Measurements from ENCODE around the gene SORCS2.

SORCS2 gene

DNA sequence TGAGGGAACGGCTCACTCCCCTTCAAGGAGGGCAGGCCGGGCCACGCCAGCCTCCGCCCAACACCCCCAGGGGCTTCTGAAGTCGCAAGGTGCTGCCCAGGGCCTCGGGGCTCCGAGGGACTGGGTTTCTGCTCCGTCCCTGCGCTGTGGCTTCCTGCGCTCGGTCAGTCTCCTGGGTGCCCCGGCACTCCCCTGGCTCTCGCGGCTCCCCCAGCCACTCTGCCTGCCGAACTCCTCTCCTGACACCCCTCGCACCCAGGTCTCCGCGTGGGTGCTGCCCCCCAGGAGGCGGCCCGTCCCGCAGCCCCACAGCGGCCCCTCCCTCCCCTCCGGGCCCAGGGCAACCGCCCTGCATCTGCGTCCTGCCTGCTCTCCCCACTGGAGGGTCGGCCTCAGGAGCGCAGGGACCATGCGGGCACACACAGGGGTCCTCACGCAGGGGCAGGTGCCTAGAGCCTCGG lies 595.4 kb downstream of the SORCS2 start (continued):
- no peak for TF ChIP-seq ZNF518A (tag by site-specific recombination; conservative IDR thresholded peaks at IDR 0.05; ENCODE audit: low read depth)
- no peak for TF ChIP-seq ZNF157 (tag by site-specific recombination; IDR thresholded peaks at IDR 0.05)
- TF ChIP-seq, protein P1, sequence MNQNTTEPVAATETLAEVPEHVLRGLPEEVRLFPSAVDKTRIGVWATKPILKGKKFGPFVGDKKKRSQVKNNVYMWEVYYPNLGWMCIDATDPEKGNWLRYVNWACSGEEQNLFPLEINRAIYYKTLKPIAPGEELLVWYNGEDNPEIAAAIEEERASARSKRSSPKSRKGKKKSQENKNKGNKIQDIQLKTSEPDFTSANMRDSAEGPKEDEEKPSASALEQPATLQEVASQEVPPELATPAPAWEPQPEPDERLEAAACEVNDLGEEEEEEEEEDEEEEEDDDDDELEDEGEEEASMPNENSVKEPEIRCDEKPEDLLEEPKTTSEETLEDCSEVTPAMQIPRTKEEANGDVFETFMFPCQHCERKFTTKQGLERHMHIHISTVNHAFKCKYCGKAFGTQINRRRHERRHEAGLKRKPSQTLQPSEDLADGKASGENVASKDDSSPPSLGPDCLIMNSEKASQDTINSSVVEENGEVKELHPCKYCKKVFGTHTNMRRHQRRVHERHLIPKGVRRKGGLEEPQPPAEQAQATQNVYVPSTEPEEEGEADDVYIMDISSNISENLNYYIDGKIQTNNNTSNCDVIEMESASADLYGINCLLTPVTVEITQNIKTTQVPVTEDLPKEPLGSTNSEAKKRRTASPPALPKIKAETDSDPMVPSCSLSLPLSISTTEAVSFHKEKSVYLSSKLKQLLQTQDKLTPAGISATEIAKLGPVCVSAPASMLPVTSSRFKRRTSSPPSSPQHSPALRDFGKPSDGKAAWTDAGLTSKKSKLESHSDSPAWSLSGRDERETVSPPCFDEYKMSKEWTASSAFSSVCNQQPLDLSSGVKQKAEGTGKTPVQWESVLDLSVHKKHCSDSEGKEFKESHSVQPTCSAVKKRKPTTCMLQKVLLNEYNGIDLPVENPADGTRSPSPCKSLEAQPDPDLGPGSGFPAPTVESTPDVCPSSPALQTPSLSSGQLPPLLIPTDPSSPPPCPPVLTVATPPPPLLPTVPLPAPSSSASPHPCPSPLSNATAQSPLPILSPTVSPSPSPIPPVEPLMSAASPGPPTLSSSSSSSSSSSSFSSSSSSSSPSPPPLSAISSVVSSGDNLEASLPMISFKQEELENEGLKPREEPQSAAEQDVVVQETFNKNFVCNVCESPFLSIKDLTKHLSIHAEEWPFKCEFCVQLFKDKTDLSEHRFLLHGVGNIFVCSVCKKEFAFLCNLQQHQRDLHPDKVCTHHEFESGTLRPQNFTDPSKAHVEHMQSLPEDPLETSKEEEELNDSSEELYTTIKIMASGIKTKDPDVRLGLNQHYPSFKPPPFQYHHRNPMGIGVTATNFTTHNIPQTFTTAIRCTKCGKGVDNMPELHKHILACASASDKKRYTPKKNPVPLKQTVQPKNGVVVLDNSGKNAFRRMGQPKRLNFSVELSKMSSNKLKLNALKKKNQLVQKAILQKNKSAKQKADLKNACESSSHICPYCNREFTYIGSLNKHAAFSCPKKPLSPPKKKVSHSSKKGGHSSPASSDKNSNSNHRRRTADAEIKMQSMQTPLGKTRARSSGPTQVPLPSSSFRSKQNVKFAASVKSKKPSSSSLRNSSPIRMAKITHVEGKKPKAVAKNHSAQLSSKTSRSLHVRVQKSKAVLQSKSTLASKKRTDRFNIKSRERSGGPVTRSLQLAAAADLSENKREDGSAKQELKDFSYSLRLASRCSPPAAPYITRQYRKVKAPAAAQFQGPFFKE (tag by site-specific recombination; IDR thresholded peaks at IDR 0.05; ENCODE audit: borderline replicate concordance) = no peak
- TF ChIP-seq KLF8 (tag by site-specific recombination; IDR thresholded peaks at IDR 0.05) = no peak
- no peak for TF ChIP-seq EGR2 (tag by site-specific recombination; IDR thresholded peaks at IDR 0.05; ENCODE audit: low read depth)
- TF ChIP-seq ZNF529 (tag by site-specific recombination; IDR thresholded peaks at IDR 0.05; ENCODE audit: insufficient replicate concordance) = no peak

GRCh38 chr4:7788193-7788592 lies 595.9 kb downstream of the SORCS2 start:
- ChIA-PET POLR2A (no interaction called here), CTCF (no interaction called here)
- Histone ChIP-seq H3K4me3 (ENCODE audit: low read depth, low read length) (no peak overlapping the region), H3K4me1 (ENCODE audit: control insufficient read depth, insufficient read depth, low read length) (no peaks in the 10 kb centered on the region), H3K27ac (ENCODE audit: extremely low read depth, low read depth, low read length) (no peak overlapping the region), H3K36me3 (ENCODE audit: control insufficient read depth in 2 of 2, insufficient read depth in 1 of 2, low read length in 2 of 2) (peaks cover 0 to 4% of the 10 kb centered on the region in 2 experiments; a peak in 1 of 3 replicates), H3K9me3 (ENCODE audit: control insufficient read depth, insufficient read depth, low read depth, low read length) (no peaks in the 10 kb centered on the region)
- TF ChIP-seq ZNF274 (IDR thresholded peaks at IDR 0.05; ENCODE audit: low read length) (no peak), ZNF274 (tag by site-specific recombination; IDR thresholded peaks at IDR 0.05; ENCODE audit: borderline replicate concordance) (no peak), ZNF792 (tag by site-specific recombination; IDR thresholded peaks at IDR 0.05) (no peak), ZNF391 (tag by site-specific recombination; IDR thresholded peaks at IDR 0.05; ENCODE audit: borderline replicate concordance, low read depth) (no peak), ZNF18 (tag by site-specific recombination; IDR thresholded peaks at IDR 0.05) (no peak), ZNF426 (tag by site-specific recombination; IDR thresholded peaks at IDR 0.05) (no peak), ZBTB26 (tag by site-specific recombination; optimal IDR thresholded peaks at IDR 0.05) (no peak), ZNF658 (tag by site-specific recombination; IDR thresholded peaks at IDR 0.05) (no peak)

Data from HEK293 (cell line).